ENCODE data around the gene DLX4.

The DLX4 gene

DNA sequence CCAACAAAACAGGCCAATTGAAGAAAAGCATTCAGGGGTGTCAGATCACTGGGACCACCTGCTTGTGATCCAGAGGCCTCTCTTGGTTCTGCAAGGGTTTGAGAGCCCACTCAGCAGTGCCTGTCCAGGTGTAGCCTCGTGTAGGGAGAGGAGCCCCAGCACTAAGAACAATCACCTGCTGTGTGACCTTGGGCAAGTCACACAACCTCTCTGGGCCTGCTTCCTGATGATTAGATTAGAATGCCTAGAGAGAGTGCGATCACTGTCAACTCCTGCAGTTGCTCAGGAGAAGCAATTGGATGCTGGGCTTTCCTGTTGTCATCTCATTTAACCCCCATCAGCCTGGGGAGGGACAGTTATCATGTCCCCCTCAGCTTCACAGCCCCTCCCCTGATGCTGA, 15.8 kb downstream of the DLX4 start:
- TF ChIP-seq, protein P1, sequence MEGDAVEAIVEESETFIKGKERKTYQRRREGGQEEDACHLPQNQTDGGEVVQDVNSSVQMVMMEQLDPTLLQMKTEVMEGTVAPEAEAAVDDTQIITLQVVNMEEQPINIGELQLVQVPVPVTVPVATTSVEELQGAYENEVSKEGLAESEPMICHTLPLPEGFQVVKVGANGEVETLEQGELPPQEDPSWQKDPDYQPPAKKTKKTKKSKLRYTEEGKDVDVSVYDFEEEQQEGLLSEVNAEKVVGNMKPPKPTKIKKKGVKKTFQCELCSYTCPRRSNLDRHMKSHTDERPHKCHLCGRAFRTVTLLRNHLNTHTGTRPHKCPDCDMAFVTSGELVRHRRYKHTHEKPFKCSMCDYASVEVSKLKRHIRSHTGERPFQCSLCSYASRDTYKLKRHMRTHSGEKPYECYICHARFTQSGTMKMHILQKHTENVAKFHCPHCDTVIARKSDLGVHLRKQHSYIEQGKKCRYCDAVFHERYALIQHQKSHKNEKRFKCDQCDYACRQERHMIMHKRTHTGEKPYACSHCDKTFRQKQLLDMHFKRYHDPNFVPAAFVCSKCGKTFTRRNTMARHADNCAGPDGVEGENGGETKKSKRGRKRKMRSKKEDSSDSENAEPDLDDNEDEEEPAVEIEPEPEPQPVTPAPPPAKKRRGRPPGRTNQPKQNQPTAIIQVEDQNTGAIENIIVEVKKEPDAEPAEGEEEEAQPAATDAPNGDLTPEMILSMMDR (conservative IDR thresholded peaks at IDR 0.05; ENCODE audit: control insufficient read depth, insufficient read depth, low read depth, low read length), result no peak
- no peak overlapping the region for H3K4me3 ChIP-seq (ENCODE audit: control insufficient read depth, low read depth, low read length)
- DNase-seq (ENCODE audit: low read depth), result no peak

DNA sequence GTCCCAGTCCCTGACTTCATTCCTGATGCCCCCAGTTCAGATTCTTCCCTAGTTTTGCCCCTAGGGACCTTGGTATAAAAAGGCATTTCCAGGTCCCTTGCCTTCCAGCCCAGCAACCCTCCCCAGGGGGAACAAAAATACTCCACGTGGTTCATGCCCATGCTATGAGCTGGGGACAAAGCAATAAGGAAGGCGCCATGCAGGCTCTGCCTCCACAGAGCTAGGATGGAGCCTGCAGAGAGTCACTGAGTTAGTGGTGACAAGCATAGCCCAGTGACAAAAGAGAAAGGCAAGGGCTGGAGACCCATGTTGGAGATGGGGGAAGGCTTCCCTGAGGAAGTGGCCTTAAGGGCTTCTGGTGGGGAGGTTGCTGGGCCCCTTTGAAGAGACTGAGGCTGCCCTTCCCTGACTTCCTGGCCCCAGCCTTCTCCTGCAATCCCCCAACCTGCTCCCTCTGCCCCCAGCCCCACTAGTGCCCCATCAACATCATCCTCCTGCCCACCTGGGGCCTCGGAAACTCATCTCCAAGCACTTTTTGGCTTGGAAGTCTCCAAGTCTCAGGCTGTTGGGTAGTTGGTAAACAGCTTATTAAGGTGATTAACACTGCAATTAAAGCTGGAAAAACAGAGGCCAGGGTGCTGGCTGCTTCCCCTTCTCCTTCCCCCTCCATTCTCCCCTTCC, 16.5 kb downstream of the DLX4 start:
- no peak overlapping the region for H3K4me3 ChIP-seq (ENCODE audit: control insufficient read depth, low read depth, low read length)
- TF ChIP-seq, protein P1 (conservative IDR thresholded peaks at IDR 0.05; ENCODE audit: control insufficient read depth, insufficient read depth, low read depth, low read length), result no peak
- DNase-seq (ENCODE audit: low read depth), result no peak

DNA sequence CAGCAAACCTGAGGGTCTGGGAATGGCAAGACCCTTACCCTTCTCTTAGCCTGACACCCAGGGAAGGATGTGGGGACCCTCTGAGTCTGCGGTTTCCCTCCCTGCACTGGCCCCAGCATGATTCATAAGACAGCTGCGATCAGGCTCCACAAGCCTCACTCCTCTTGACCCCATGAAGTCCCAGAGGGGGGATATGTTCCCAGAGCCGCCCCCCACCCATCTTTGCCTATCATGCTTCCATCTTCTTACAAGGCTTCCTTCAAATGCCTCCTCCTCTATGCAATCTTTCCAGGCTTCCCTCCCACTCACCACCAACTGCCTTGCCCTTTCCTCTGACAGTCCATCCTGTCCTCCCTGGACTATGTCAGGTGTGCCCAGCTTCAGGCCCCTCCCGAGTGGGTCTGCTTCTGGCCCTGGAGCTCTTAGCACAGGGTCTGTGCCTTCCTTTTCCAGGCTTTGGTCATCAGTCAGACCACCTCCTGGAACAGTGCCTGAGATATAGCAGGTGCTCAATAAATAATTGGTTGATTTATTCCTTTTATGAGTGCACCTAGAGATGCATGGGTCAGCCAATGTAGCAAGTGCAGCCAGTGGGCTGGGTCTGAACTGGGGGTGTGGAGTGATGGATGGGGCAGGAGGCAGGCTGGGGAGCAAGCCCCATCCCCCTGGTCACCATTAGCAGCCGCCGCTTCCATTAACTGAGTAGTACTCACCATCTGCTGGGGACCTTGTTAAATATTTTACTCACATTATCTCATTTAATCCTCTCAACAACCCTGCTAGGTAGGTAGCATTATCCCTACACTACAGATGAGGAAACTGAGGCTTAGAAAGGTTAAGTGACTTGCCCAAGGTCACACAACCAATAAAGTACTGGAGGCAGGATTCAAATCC, 17.7 kb downstream of the DLX4 start:
- DNase-seq (ENCODE audit: low read depth), result no peak
- no peak overlapping the region for H3K4me3 ChIP-seq (ENCODE audit: control insufficient read depth, low read depth, low read length)
- TF ChIP-seq, protein P1 (conservative IDR thresholded peaks at IDR 0.05; ENCODE audit: control insufficient read depth, insufficient read depth, low read depth, low read length), result no peak

DNA sequence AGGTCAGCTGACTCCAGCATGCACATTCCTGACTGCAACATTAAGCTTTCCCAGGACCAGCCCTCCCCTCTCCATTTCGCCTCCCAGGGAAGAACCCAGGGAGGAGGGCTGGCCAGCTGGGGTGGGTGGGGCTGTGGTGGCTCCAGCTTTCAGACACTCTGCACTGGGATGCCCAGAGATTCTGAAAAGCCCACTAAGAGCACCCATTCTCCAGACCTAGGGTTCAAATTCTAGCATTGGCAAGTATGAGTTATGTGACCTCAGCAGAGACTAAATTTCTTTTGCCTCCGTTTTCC, 18.2 kb downstream of the DLX4 start:
- H3K4me3 ChIP-seq (ENCODE audit: control insufficient read depth, low read depth, low read length), result no peak overlapping the region
- TF ChIP-seq, protein P1 (conservative IDR thresholded peaks at IDR 0.05; ENCODE audit: control insufficient read depth, insufficient read depth, low read depth, low read length), result no peak
- no peak for DNase-seq (ENCODE audit: low read depth)

DNA sequence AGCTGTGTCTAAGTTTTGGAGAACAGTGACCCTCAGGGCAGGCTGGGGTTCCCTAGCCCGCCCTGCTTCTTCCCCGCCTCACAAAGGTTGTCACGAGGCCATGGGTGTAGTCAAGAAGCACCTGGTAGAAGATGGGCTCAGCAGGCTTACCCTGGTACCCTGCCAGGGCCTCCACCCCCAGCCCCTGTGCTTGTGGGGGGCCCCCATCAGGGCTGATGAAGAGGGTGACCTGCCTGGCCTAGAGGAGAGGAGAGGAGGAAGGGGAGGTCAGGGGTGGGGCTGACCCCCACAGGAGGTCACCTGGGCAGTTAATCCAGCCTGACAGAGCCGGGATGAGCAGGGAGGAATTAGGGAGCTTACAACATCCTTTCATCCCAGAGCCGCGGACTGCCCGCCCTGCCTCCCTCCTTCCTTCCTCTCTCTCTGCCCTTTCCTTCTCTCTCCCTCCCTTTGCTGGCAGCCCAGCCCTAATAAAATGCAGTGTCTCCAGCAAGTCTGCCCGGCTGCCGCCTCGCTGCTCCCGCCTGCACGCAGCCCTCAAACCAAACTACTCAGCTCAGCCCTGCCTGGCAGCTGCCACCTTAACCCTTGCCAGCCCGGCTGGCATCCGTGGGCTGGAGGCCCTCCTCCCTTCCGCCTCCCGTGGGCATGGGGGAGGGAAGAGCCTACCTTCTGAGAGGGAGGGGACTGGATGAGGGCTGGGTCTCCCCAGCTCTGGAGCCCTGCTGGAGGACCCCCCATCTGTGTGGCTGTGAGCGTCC, 18.9 kb downstream of the DLX4 start:
- no peak overlapping the region for H3K4me3 ChIP-seq (ENCODE audit: control insufficient read depth, low read depth, low read length)
- DNase-seq (ENCODE audit: low read depth), result no peak
- TF ChIP-seq, protein P1 (conservative IDR thresholded peaks at IDR 0.05; ENCODE audit: control insufficient read depth, insufficient read depth, low read depth, low read length), result no peak

DNA sequence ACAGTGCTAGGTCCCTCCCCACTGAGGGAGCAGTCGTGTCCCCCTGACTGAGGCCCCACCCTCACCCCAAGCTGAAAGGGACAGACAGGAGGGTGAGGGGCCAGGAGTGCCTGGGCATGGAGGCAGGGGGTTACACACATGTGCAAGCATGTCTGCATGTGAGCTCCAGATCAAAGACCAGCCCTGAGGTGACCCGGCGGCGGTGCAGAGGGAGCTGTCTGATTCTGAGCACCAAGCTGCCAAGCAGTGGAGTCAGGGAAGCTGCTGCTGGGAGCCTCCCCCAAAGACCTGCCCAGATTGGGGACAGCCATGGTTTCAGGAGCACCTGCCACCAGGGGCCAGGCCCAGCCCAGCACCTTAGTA, 20.5 kb downstream of the DLX4 start:
- no peak for DNase-seq (ENCODE audit: low read depth)
- TF ChIP-seq, protein P1 (conservative IDR thresholded peaks at IDR 0.05; ENCODE audit: control insufficient read depth, insufficient read depth, low read depth, low read length), result no peak
- H3K4me3 ChIP-seq (ENCODE audit: control insufficient read depth, low read depth, low read length), result no peak overlapping the region

Data from fibroblast of mammary gland (primary cell).